Activated CD4-positive, alpha-beta T cell treated with anti-CD3 and anti-CD28 coated beads for 48 hours (primary cell): Measurements from ENCODE around the gene KRTAP10-4.
"Not testable (repeated sequence)": the region's sequence is repeated elsewhere in the genome, so short reads cannot be mapped to it uniquely, and the experiment has no call there.

ENCODE experiments used
- DNase-seq: peaks from one replicate; pipeline ENCODE4 v3.0.0-alpha.2; 2020

KRTAP10-4 gene

GRCh38 chr21:44580231-44580821 is 6.8 kb downstream of the KRTAP10-4 start, which contains the start of gene KRTAP10-5:
TSS of gene KRTAP10-5 (minus strand) at chr21:44580604. CDS start at chr21:44580578, 26 bp downstream.
- DNase-seq, result not testable (repeated sequence)

GRCh38 chr21:44581158-44581557 is 7.6 kb downstream of the KRTAP10-4 start:
- no peak for DNase-seq

GRCh38 chr21:44582055-44582454 is 8.5 kb downstream of the KRTAP10-4 start:
- no peak for DNase-seq

GRCh38 chr21:44583089-44583799 is 9.7 kb downstream of the KRTAP10-4 start:
- DNase-seq, result no peak

- DNase-seq, result peak; percentile 49
These were observed 10.2 kb downstream of the KRTAP10-4 start for GRCh38 chr21:44583800-44584147.

GRCh38 chr21:44585892-44586291 is 12.4 kb downstream of the KRTAP10-4 start:
- DNase-seq, result no peak

- no peak for DNase-seq
These were observed 15.6 kb downstream of the KRTAP10-4 start for GRCh38 chr21:44589094-44589493.

- no peak for DNase-seq
These were observed 16.2 kb downstream of the KRTAP10-4 start for GRCh38 chr21:44589586-44590305.

GRCh38 chr21:44590311-44590721 is 16.8 kb downstream of the KRTAP10-4 start:
- DNase-seq, result no peak

GRCh38 chr21:44590897-44591800 is 17.6 kb downstream of the KRTAP10-4 start:
- DNase-seq, result not testable (repeated sequence)

- DNase-seq, result not testable (repeated sequence)
These were observed 18.2 kb downstream of the KRTAP10-4 start for GRCh38 chr21:44591801-44592130.

GRCh38 chr21:44592446-44593311 is 19.1 kb downstream of the KRTAP10-4 start, which contains the start of gene KRTAP10-6:
TSS of gene KRTAP10-6 (minus strand) at chr21:44592505. CDS start at chr21:44592484, 21 bp downstream.
- DNase-seq, result no peak

- no peak for DNase-seq
These were observed 20.3 kb downstream of the KRTAP10-4 start for GRCh38 chr21:44593598-44594405.

- DNase-seq, result no peak
These were observed 20.9 kb downstream of the KRTAP10-4 start for GRCh38 chr21:44594406-44594916.

- DNase-seq, result no peak
These were observed 22.0 kb downstream of the KRTAP10-4 start for GRCh38 chr21:44595524-44595923.

- no peak for DNase-seq
These were observed 22.7 kb downstream of the KRTAP10-4 start for GRCh38 chr21:44596068-44596725.

GRCh38 chr21:44598061-44598460 is 24.5 kb downstream of the KRTAP10-4 start:
- no peak for DNase-seq

- DNase-seq, result no peak
These were observed 25.9 kb downstream of the KRTAP10-4 start for GRCh38 chr21:44599264-44600029.
